ENCODE data around the gene FLOT1. TPM values are rescaled to one million over a fixed set of nuclear protein-coding genes. Genes with fewer than 3 reads are reported as not detected.

Gene FLOT1
- total and polyA plus RNA-seq, 2 of the 13 experiments (the other 11 are each of a cell fraction or from before 2014, with no cell fraction given): 82.3 to 130 TPM

DNA sequence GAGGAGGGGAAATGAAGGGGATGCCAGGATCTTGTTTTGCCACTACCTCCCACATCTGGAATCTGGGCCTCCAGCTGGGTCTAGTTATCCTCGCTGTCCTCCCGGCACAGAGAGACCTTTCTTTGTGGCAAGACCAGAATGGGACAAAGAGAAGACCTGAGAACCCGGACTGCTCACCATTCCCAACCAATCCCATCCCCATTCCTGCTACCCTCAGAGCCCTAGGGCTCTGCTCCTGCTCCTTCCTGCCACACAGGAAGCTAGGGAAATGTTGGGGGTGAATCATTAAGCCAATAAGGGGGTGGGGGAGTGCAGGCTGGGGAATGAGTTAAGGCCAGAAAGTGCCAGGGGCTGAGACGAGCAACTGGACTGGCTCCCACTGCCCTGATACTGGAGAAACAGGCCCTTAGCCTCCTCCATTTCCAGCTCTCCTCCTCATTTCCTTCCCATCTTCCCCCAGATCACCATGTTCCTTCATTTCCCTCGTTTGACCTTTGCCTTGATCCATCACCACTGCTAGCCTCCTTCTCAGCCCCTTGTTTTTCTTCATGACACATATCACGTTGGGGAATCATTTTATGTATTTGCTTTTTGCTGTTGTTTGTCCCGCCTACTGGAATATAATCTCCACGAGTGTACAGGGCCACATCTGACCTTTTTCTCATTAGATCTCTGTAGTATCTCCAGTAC lies 6.5 kb upstream of the FLOT1 start (continued):
- TF ChIP-seq ZNF619 (CRISPR knock-in tag; IDR thresholded peaks at IDR 0.05) (peak; percentile 52; the same call in 1 of the 2 replicates), ATAD3A (CRISPR knock-in tag; IDR thresholded peaks at IDR 0.05) (no peak), HDAC2 (CRISPR knock-in tag; IDR thresholded peaks at IDR 0.05) (peak; percentile 10; the same call in 1 of the 2 replicates), ZNF136 (CRISPR knock-in tag; IDR thresholded peaks at IDR 0.05; ENCODE audit: low read depth) (0 out of 2 replicates have a peak, but pooled peaks have one; percentile 12), EP300 (IDR thresholded peaks at IDR 0.05; ENCODE audit: low read depth in 2 of 2, low read length in 2 of 2) (peak in 1 of 2 experiments; percentile 77; a peak in 2 of 4 replicates), EP300 (CRISPR knock-in tag; IDR thresholded peaks at IDR 0.05; ENCODE audit: borderline replicate concordance) (peak; percentile 60; the same call in 1 of the 2 replicates), RFX1 (IDR thresholded peaks at IDR 0.05) (no peak), ZNF547 (CRISPR knock-in tag; IDR thresholded peaks at IDR 0.05) (peak; percentile 60; the same call in 1 of the 2 replicates), FIP1L1 (IDR thresholded peaks at IDR 0.05; ENCODE audit: borderline replicate concordance, insufficient read depth, low read depth, low read length) (no peak), KLF6 (CRISPR knock-in tag; IDR thresholded peaks at IDR 0.05) (peak; percentile 25), ZFP36L2 (CRISPR knock-in tag; IDR thresholded peaks at IDR 0.05) (no peak), ELF3 (CRISPR knock-in tag; IDR thresholded peaks at IDR 0.05) (peak; percentile 78), ZNF564 (CRISPR knock-in tag; IDR thresholded peaks at IDR 0.05) (0 out of 2 replicates have a peak, but pooled peaks have one; percentile 3), NFIC (IDR thresholded peaks at IDR 0.05; ENCODE audit: low read length) (0 out of 2 replicates have a peak, but pooled peaks have one; percentile 22), ZFY (CRISPR knock-in tag; IDR thresholded peaks at IDR 0.05) (peak; percentile 33; the same call in 1 of the 2 replicates), MIER2 (CRISPR knock-in tag; IDR thresholded peaks at IDR 0.05) (no peak)
- TF ChIP-seq, protein P1, sequence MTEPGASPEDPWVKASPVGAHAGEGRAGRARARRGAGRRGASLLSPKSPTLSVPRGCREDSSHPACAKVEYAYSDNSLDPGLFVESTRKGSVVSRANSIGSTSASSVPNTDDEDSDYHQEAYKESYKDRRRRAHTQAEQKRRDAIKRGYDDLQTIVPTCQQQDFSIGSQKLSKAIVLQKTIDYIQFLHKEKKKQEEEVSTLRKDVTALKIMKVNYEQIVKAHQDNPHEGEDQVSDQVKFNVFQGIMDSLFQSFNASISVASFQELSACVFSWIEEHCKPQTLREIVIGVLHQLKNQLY (CRISPR knock-in tag; IDR thresholded peaks at IDR 0.05): no peak; the same call in 1 of the 2 replicates
- TF ChIP-seq, protein P2, sequence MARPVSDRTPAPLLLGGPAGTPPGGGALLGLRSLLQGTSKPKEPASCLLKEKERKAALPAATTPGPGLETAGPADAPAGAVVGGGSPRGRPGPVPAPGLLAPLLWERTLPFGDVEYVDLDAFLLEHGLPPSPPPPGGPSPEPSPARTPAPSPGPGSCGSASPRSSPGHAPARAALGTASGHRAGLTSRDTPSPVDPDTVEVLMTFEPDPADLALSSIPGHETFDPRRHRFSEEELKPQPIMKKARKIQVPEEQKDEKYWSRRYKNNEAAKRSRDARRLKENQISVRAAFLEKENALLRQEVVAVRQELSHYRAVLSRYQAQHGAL (CRISPR knock-in tag; IDR thresholded peaks at IDR 0.05; ENCODE audit: not compliant biosample characterization): peak; percentile 47
- TF ChIP-seq, protein P3, sequence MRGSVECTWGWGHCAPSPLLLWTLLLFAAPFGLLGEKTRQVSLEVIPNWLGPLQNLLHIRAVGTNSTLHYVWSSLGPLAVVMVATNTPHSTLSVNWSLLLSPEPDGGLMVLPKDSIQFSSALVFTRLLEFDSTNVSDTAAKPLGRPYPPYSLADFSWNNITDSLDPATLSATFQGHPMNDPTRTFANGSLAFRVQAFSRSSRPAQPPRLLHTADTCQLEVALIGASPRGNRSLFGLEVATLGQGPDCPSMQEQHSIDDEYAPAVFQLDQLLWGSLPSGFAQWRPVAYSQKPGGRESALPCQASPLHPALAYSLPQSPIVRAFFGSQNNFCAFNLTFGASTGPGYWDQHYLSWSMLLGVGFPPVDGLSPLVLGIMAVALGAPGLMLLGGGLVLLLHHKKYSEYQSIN (CRISPR knock-in tag; IDR thresholded peaks at IDR 0.05; ENCODE audit: borderline replicate concordance): no peak
- TF ChIP-seq, protein P4, sequence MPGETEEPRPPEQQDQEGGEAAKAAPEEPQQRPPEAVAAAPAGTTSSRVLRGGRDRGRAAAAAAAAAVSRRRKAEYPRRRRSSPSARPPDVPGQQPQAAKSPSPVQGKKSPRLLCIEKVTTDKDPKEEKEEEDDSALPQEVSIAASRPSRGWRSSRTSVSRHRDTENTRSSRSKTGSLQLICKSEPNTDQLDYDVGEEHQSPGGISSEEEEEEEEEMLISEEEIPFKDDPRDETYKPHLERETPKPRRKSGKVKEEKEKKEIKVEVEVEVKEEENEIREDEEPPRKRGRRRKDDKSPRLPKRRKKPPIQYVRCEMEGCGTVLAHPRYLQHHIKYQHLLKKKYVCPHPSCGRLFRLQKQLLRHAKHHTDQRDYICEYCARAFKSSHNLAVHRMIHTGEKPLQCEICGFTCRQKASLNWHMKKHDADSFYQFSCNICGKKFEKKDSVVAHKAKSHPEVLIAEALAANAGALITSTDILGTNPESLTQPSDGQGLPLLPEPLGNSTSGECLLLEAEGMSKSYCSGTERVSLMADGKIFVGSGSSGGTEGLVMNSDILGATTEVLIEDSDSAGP (CRISPR knock-in tag; IDR thresholded peaks at IDR 0.05; ENCODE audit: borderline replicate concordance): peak; percentile 28
- TF ChIP-seq, protein P5, sequence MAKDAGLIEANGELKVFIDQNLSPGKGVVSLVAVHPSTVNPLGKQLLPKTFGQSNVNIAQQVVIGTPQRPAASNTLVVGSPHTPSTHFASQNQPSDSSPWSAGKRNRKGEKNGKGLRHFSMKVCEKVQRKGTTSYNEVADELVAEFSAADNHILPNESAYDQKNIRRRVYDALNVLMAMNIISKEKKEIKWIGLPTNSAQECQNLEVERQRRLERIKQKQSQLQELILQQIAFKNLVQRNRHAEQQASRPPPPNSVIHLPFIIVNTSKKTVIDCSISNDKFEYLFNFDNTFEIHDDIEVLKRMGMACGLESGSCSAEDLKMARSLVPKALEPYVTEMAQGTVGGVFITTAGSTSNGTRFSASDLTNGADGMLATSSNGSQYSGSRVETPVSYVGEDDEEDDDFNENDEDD (CRISPR knock-in tag; IDR thresholded peaks at IDR 0.05; ENCODE audit: borderline replicate concordance): peak; percentile 57; the same call in 1 of the 2 replicates
- TF ChIP-seq, protein P6, sequence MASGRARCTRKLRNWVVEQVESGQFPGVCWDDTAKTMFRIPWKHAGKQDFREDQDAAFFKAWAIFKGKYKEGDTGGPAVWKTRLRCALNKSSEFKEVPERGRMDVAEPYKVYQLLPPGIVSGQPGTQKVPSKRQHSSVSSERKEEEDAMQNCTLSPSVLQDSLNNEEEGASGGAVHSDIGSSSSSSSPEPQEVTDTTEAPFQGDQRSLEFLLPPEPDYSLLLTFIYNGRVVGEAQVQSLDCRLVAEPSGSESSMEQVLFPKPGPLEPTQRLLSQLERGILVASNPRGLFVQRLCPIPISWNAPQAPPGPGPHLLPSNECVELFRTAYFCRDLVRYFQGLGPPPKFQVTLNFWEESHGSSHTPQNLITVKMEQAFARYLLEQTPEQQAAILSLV (CRISPR knock-in tag; IDR thresholded peaks at IDR 0.05; ENCODE audit: borderline replicate concordance): 0 out of 2 replicates have a peak, but pooled peaks have one; percentile 72
